HTERT RPE-1 (cell line): Measurements from ENCODE around the gene CCRL2.
"Not testable (repeated sequence)": the region's sequence is repeated elsewhere in the genome, so short reads cannot be mapped to it uniquely, and the experiment has no call there.

Source experiments
- in situ Hi-C: fragments of 300-500 bp; cut with MboI; formaldehyde crosslinking; loops from 4 replicates; pipeline ENCODE4 v1.14.3; 2020; ENCODE audit warnings: low sequenced_read_pairs

Gene CCRL2

DNA sequence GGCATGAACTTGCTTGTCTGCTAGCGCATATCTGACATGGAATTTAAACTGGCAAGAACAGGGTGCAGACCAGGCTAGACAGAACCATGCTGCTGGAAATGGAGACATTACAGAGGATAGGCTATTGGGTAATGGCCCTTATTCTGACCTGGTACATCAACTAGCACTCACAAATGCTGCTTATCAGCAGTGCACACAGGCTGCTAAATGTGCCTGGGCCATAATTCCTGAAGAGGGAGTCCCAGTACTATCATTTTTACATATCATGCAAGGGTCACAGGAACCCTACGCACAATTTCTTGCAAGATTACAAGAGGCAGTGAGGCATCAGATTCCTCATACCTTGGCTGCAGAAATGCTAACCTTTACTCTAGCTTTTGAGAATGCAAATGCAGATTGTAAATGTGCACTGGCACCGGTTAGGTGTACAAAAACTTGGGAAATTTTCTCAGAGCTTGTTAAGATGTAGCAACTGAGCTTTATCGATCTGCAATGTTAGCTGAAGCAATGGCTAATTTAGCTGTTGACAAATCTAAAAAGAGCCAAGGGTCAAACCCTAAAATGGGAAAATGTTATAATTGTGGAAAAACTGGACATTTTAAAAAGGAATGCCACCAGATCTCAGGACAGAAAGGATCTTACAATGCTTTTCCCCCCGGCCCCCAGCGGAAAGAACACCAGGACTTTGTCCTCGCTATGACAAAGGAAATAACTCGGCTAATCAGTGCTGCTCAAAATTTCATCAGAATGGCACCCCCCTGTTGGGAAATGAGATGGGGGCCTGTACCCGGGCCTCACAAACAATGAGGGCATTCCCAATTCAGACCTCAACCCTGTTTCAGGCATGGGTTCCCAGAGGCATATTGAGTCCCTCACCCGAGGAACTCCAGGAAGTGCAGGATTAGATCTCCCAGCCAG lies 21.1 kb downstream of the CCRL2 start:
- in situ Hi-C loops = no loop called here

DNA sequence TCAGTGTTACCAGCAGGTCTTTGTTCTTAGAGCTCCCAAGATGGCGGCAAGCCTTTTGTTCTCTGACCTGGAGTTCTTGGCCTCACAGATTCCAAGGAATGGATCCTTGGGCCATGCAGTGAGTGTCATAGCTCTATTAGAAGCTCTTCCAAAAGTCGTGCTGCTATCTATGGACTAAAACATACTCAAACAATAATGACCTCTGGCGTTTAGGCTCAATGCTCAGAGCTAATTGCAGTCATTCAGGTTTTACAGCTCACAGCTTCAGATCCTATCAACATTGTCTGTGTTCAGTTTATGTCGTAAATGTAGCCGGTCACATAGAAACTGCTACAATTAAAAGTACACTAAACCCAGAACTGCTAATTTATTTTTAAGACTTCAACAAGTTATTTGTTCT lies 22.2 kb downstream of the CCRL2 start:
- in situ Hi-C loops = no loop called here

- in situ Hi-C loops = no loop called here
Measured at GRCh38 chr3:46429671-46430070, 22.6 kb downstream of the CCRL2 start.

- in situ Hi-C loops = not testable (repeated sequence)
Measured at GRCh38 chr3:46430879-46431278, 23.8 kb downstream of the CCRL2 start.

- in situ Hi-C loops = not testable (repeated sequence)
Measured at GRCh38 chr3:46431905-46432304, 24.8 kb downstream of the CCRL2 start.

DNA sequence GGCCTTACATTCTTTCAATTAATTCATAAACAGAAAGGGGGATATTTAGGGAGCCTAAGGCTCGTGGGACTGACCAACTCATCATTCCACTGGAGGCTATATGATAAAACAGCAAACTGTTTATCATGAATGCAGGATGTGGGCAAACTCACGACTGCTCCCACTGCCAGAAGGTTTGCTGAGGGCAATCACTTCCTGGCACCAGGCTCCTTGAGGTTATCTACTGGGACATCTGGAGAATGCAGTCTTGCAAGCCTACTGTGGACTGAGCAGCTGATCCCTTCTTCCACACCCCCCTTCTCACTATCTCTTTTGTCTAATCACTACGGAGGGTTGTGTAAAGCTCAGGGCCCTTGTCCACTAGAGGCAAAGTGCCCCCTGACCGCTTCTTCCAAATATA lies 26.1 kb downstream of the CCRL2 start:
- in situ Hi-C loops = not testable (repeated sequence)

- in situ Hi-C loops = no loop called here
Measured at GRCh38 chr3:46433841-46434240, 26.8 kb downstream of the CCRL2 start.

GRCh38 chr3:46435081-46435726 lies 28.1 kb downstream of the CCRL2 start:
- in situ Hi-C loops = no loop called here

DNA sequence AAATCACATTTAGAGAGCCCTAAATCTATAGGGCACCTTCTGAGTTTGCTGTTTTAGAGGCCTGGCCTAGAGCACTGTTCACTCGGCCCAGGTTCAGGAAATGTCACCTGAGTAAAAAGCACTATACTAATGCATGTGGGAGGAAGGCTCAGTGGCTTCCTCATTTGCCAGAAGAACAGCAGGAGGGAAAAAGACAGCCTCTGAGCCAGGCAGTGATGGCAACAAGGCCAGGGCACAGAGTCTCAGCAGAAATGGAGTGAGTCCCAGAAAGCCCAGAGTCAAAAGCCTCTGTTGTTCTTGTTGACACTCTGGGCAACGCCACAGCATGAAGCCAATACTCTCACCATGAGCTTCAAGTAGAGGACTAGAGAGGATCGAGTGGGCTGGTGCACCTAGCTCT lies 31.8 kb downstream of the CCRL2 start:
- in situ Hi-C loops = no loop called here

DNA sequence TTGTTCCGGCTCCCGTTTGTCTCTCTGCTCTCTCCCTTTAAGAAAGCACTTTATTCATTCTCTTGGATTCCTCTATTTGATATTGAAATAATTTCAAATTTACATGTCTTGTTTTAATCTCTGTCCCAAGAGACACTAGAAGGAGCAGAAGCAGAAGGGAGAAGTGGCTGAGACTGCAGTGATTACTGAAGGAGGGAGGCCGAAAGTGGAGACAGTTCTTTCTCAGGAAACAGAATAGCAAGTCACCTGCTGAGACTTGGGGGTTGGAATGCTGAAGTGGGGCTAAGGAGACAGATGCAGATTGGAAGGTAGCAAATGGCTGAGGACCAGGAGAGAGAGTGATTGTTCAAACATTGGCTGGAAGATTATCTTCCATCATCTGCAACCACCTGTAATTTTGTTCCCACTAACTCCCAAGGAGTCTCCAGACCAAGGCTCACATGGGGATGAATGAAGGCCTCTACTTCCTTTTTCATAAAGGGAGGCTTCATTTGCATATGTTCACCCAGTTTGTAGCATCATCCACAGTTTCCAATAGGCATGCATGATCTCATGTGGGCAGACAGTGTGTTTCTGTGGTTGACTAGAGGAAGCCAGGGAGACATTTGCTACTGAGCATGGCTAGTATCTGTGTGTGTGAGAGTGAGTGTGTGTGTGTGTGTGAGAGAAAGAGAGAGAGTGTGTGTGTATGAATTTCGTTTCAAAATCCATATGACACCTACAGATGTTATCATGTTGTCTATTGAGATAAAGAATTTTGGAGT lies 33.7 kb downstream of the CCRL2 start:
- in situ Hi-C loops = no loop called here

- in situ Hi-C loops = no loop called here
Measured at GRCh38 chr3:46442576-46443530, 35.8 kb downstream of the CCRL2 start.

- in situ Hi-C loops = no loop called here
Measured at GRCh38 chr3:46447228-46447985, 40.3 kb downstream of the CCRL2 start.

DNA sequence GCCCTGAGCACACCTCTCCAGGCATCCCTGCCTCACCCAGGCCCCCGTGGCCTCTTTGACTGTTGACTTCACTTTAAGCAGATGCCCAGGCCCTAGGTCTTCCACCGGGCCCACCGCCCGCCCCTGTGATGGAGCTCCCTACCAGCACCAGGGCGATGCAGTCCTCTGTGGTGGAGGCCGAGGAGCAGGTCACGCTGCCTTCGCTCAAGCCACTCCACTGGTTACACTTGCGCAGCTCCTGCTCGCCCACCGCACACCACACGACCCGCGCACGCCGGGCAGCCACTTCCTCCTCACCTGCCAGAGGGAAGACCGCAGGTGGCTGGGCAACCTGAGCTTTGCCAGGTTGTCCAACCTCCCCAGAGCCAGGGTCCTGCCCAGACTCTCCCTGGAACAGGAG lies 41.7 kb downstream of the CCRL2 start:
- in situ Hi-C loops = no loop called here

DNA sequence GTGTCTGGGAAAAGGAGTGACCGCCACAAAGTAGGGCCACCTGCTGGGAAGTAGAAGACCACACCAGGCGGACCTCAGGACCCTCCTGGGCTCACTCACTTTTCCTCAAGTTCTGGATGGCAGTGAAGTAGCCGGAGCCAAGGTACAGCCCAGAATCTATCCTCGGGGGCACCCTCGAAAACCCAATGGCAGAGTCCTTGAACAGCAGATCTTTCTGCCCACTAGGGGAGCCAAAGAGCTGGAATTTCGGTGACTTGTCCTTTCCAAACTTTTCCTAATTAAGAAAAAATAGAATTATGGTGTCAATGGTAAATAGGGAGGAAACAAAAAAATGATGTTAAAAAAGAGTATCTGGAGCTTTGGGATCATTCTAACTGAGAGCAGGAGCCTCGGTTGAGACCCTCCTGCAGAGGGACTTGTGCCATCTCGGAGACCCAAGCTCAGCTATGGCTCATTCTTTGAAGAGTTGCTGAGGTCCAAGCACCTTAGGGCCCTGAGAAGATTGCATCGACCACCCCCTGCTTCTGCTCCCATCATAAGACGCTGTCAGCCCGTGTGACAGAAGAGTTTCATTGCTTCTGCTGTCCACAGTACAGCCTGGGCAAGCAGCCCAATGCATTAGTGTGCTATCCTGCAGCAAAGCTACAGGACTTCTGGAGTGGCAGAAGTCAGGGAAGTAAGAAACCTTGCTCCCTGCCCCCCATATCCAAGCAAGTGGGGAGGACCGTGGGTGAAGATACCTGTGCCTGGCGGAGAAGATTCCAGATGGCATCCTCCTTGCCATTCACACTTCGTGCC lies 42.9 kb downstream of the CCRL2 start:
- in situ Hi-C loops = no loop called here

DNA sequence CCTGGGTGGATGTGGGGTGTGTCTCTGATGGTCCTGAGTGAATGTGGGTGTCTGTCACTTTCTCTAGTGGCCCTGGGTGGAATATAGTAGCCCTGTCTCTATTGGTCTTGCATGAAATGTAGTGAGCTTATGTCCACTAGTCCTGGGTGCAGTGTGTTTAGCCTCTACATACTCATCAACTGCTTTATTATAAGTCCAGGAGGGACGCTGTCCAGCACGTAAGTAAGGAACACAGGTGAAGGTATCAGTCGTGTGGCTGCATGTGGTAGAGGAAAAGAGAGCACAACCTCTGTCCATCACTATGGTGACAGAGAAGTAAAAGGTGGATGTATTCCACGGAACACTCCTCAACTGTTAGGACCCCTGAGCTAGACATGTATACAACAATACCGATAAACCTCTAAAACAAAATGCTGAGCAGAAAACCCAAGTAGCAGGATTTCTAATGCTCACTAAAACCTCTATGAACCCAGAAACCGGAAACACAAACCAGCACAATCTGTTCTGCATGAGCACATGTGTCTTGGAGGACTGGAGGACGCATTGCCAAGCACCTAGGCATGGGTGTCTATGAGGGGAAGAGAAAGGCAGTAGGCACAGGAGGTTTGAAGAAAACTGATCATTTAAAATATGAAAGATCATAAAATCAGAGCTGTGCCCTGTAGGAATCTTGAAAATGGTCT lies 46.6 kb downstream of the CCRL2 start:
- in situ Hi-C loops = no loop called here

- in situ Hi-C loops = no loop called here
Measured at GRCh38 chr3:46454209-46454595, 47.1 kb downstream of the CCRL2 start.

- in situ Hi-C loops = no loop called here
Measured at GRCh38 chr3:46454606-46455005, 47.5 kb downstream of the CCRL2 start.
